H1 (cell line): ENCODE measurements around the gene C2CD4D. TPM values are rescaled to one million over a fixed set of nuclear protein-coding genes. Genes with fewer than 3 reads are reported as not detected.

Source experiments
- CTCF ChIA-PET: fragments of 300-600 bp; sonication (Branson Sonifier 250); formaldehyde crosslinking; loops from one replicate; lab custom pipeline; 2021; ENCODE audit not compliant: partially characterized antibody; lab: Charles Lee
- POLR2A ChIA-PET: fragments of 300-600 bp; sonication (Branson Sonifier 250); formaldehyde crosslinking; loops from one replicate; lab custom pipeline; 2021; ENCODE audit warnings: inconsistent platforms; ENCODE audit not compliant: partially characterized antibody; lab: Charles Lee
- DNase-seq, 2 experiments: peaks; one replicate each; pipeline versions ENCODE4 v3.0.0 to v3.0.0-alpha.2; 2010 to 2022; ENCODE audit warnings: low spot score in 2 of 2, low read depth in 1 of 2, mixed read lengths in 1 of 2
- FAIRE-seq: peaks from 2 replicates; lab custom pipeline; 2011; peaks lifted over from hg19 to GRCh38; lab: Jason Lieb, UNC
- H2AFZ ChIP-seq: 2 replicates; pipeline ENCODE4 v1.8.1; 2012; ENCODE audit warnings: low read length, inconsistent platforms
- H2AK5ac ChIP-seq: 2 replicates; pipeline ENCODE4 v1.6.1; 2013; ENCODE audit warnings: low read depth, low read length
- H2BK120ac ChIP-seq: replicated peaks from 2 replicates; pipeline ENCODE3; 2013; ENCODE audit warnings: low read depth, low read length, inconsistent platforms
- H2BK12ac ChIP-seq: 2 replicates; pipeline ENCODE4 v1.6.1; 2013; ENCODE audit warnings: low read depth, low read length
- H2BK15ac ChIP-seq: 2 replicates; pipeline ENCODE4 v1.6.1; 2013; ENCODE audit warnings: low read length
- H2BK20ac ChIP-seq: 2 replicates; pipeline ENCODE4 v1.6.1; 2013; ENCODE audit warnings: low read length
- H2BK5ac ChIP-seq: 2 replicates; pipeline ENCODE4 v1.6.1; 2013; ENCODE audit warnings: low read depth, low read length
- H3K14ac ChIP-seq: 2 replicates; pipeline ENCODE4 v1.6.1; 2013; ENCODE audit warnings: inconsistent platforms; ENCODE audit not compliant: insufficient read length
- H3K18ac ChIP-seq: 2 replicates; pipeline ENCODE4 v1.6.1; 2013; ENCODE audit warnings: low read length; ENCODE audit errors: extremely low read depth
- H3K23ac ChIP-seq: 2 replicates; pipeline ENCODE4 v1.6.1; 2013; ENCODE audit warnings: inconsistent platforms; ENCODE audit not compliant: insufficient read length
- H3K23me2 ChIP-seq: 2 replicates; pipeline ENCODE4 v1.6.1; 2013; ENCODE audit warnings: low read depth, low read length
- H3K27ac ChIP-seq: 2 replicates; pipeline ENCODE4 v1.6.1; 2011; ENCODE audit warnings: low read depth, low read length, inconsistent platforms
- H3K27me3 ChIP-seq, 4 experiments: replicated peaks in 1 of 4; 1 replicate in 1 of 4; 2 replicates in 3 of 4; pipeline versions ENCODE4 v1.6.1 to v1.8.1; 2011 to 2013; ENCODE audit warnings: low read length in 3 of 4, mild to moderate bottlenecking in 3 of 4, inconsistent platforms in 2 of 4, mixed read lengths in 2 of 4, moderate library complexity in 1 of 4; ENCODE audit not compliant: control insufficient read depth in 3 of 4, insufficient read depth in 3 of 4; ENCODE audit errors: extremely low read depth in 1 of 4
- H3K36me3 ChIP-seq, 4 experiments: 2 replicates each; pipeline versions ENCODE4 v1.6.1 to v1.8.1; 2011 to 2013; ENCODE audit warnings: mild to moderate bottlenecking in 4 of 4, low read length in 3 of 4, moderate library complexity in 2 of 4, control low read depth in 1 of 4, inconsistent platforms in 1 of 4; ENCODE audit not compliant: insufficient read depth in 4 of 4, control insufficient read depth in 2 of 4
- H3K4ac ChIP-seq: replicated peaks from 2 replicates; pipeline ENCODE3; 2013; ENCODE audit warnings: low read length, low read depth, mixed read lengths, inconsistent platforms; ENCODE audit not compliant: insufficient read length
- H3K4me1 ChIP-seq, 4 experiments: replicated peaks in 1 of 4; 1 replicate in 1 of 4; 2 replicates in 3 of 4; pipeline versions ENCODE4 v1.6.1 to v1.8.1; 2011 to 2013; ENCODE audit warnings: low read length in 3 of 4, inconsistent platforms in 2 of 4, mixed read lengths in 1 of 4; ENCODE audit not compliant: insufficient read depth in 4 of 4, control insufficient read depth in 3 of 4
- H3K4me2 ChIP-seq, 2 experiments: 2 replicates each; pipeline versions ENCODE4 v1.6.1 to v1.8.1; 2011 to 2013; ENCODE audit warnings: low read depth in 2 of 2, low read length in 2 of 2, control low read depth in 1 of 2, inconsistent platforms in 1 of 2, mild to moderate bottlenecking in 1 of 2; ENCODE audit not compliant: insufficient read depth in 1 of 2
- H3K4me3 ChIP-seq, 4 experiments: fragments of 200-600, 300-600 bp in 1 of 4; sonication (generic), shearing (Covaris generic), sonication (Bioruptor Twin) in 1 of 4; 2 replicates each; pipeline versions ENCODE4 v1.5.1 to v1.8.1; 2011 to 2016; ENCODE audit warnings: low read length in 4 of 4, low read depth in 3 of 4, control low read depth in 2 of 4, inconsistent platforms in 2 of 4, mild to moderate bottlenecking in 2 of 4, mixed read lengths in 1 of 4, moderate library complexity in 1 of 4; ENCODE audit not compliant: insufficient read depth in 2 of 4; ENCODE audit errors: extremely low read depth in 1 of 4
- H3K56ac ChIP-seq: replicated peaks from 2 replicates; pipeline ENCODE3; 2013; ENCODE audit warnings: low read depth, mild to moderate bottlenecking, mixed read lengths, low read length, inconsistent platforms; ENCODE audit not compliant: insufficient read length
- H3K79me1 ChIP-seq: 2 replicates; pipeline ENCODE4 v1.6.1; 2013; ENCODE audit warnings: low read depth, low read length, control low read depth
- H3K79me2 ChIP-seq, 2 experiments: 2 replicates each; pipeline versions ENCODE4 v1.6.1 to v1.8.1; 2012 to 2013; ENCODE audit warnings: low read length in 2 of 2, mild to moderate bottlenecking in 2 of 2, inconsistent platforms in 1 of 2; ENCODE audit not compliant: insufficient read depth in 2 of 2, control insufficient read depth in 1 of 2
- H3K9ac ChIP-seq, 4 experiments: replicated peaks in 1 of 4; 1 replicate in 1 of 4; 2 replicates in 3 of 4; pipeline versions ENCODE4 v1.6.1 to v1.8.1; 2011 to 2013; ENCODE audit warnings: low read depth in 3 of 4, low read length in 3 of 4, control low read depth in 2 of 4, mild to moderate bottlenecking in 2 of 4, moderate library complexity in 2 of 4, inconsistent platforms in 1 of 4; ENCODE audit errors: extremely low read depth in 1 of 4
- H3K9me3 ChIP-seq, 2 experiments: 2 replicates each; pipeline versions ENCODE4 v1.6.1 to v1.8.1; 2012 to 2013; ENCODE audit warnings: mild to moderate bottlenecking in 2 of 2, moderate library complexity in 2 of 2, control low read depth in 1 of 2, inconsistent platforms in 1 of 2, low read depth in 1 of 2, low read length in 1 of 2, mixed read lengths in 1 of 2; ENCODE audit not compliant: insufficient read depth in 2 of 2
- H4K20me1 ChIP-seq, 2 experiments: replicated peaks in 1 of 2; 2 replicates each; pipeline versions ENCODE3 to v1.8.1; 2011 to 2013; ENCODE audit warnings: inconsistent platforms in 2 of 2, low read length in 2 of 2, mild to moderate bottlenecking in 1 of 2; ENCODE audit not compliant: insufficient read depth in 2 of 2, control insufficient read depth in 1 of 2
- H4K5ac ChIP-seq: 2 replicates; pipeline ENCODE4 v1.6.1; 2013; ENCODE audit warnings: low read length, low read depth, mixed read lengths, inconsistent platforms; ENCODE audit not compliant: insufficient read length
- H4K8ac ChIP-seq: 2 replicates; pipeline ENCODE4 v1.8.0; 2013; ENCODE audit warnings: mild to moderate bottlenecking, moderate library complexity, low read length, inconsistent platforms; ENCODE audit not compliant: insufficient read depth; ENCODE audit errors: extremely low read depth
- H4K91ac ChIP-seq: replicated peaks from 2 replicates; pipeline ENCODE3; 2013; ENCODE audit warnings: low read length, mixed read lengths, inconsistent platforms; ENCODE audit not compliant: insufficient read length
- BACH1 ChIP-seq: IDR thresholded peaks from 2 replicates; pipeline ENCODE4 v1.6.1; 2012; ENCODE audit warnings: low read length, improper control_type of control experiment
- CHD1 ChIP-seq: IDR thresholded peaks from 2 replicates; pipeline ENCODE4 v1.6.1; 2012; ENCODE audit warnings: low read depth, low read length, improper control_type of control experiment
- EZH2 ChIP-seq: fragments of 200-600 bp; sonication (generic); IDR thresholded peaks from 2 replicates; pipeline ENCODE4 v1.7.1; 2012; ENCODE audit warnings: low read depth, mild to moderate bottlenecking, moderate library complexity, low read length, inconsistent platforms; ENCODE audit not compliant: severe bottlenecking
- GABPA ChIP-seq: IDR thresholded peaks from 2 replicates; pipeline ENCODE4 v1.6.1; 2011; ENCODE audit warnings: mild to moderate bottlenecking, low read length, moderate library complexity, borderline replicate concordance; ENCODE audit not compliant: insufficient read depth
- HDAC2 ChIP-seq, 2 experiments: fragments of 300-600 bp in 1 of 2; sonication (generic) in 1 of 2; IDR thresholded peaks; 2 replicates each; pipeline ENCODE4 v1.6.1; 2011 to 2012; ENCODE audit warnings: low read depth in 2 of 2, low read length in 2 of 2, mild to moderate bottlenecking in 2 of 2, moderate library complexity in 2 of 2, borderline replicate concordance in 1 of 2, inconsistent platforms in 1 of 2
- JUND ChIP-seq: IDR thresholded peaks from 2 replicates; pipeline ENCODE4 v1.6.1; 2011; ENCODE audit warnings: mild to moderate bottlenecking, improper control_type of control experiment, low read length
- KDM1A ChIP-seq: fragments of 200-600, 300-600 bp; sonication (generic); IDR thresholded peaks from 2 replicates; pipeline ENCODE4 v1.7.1; 2016; ENCODE audit warnings: mild to moderate bottlenecking, low read length, borderline replicate concordance
- NRF1 ChIP-seq: IDR thresholded peaks from 2 replicates; pipeline ENCODE4 v1.6.1; 2011; ENCODE audit warnings: mild to moderate bottlenecking, low read depth, low read length, improper control_type of control experiment
- SIRT6 ChIP-seq: IDR thresholded peaks from one replicate; pipeline ENCODE4 v1.7.1; 2012; ENCODE audit warnings: low read length, inconsistent platforms
- SP4 ChIP-seq: IDR thresholded peaks from 2 replicates; pipeline ENCODE4 v1.6.1; 2012; ENCODE audit warnings: low read length, inconsistent platforms
- YY1 ChIP-seq: IDR thresholded peaks from 2 replicates; pipeline ENCODE4 v1.6.1; 2011; ENCODE audit warnings: low read depth, mild to moderate bottlenecking, low read length
- ZNF274 ChIP-seq: IDR thresholded peaks from 2 replicates; pipeline ENCODE4 v1.7.0; 2012; ENCODE audit warnings: low read length, borderline replicate concordance; ENCODE audit errors: extremely low read depth
- WGBS, 2 experiments: shearing (Covaris generic) in 1 of 2; methylation state at CpG; one replicate each; pipeline versions ENCODE4 v1.1.6 to v1.1.7; 2013 to 2015; ENCODE audit warnings: low lambda C conversion rate in 2 of 2, mixed read lengths in 2 of 2, inconsistent platforms in 1 of 2, low coverage in 1 of 2, missing lambda C conversion rate in 1 of 2; ENCODE audit not compliant: insufficient replicate concordance in 2 of 2, insufficient coverage in 1 of 2, insufficient read length in 1 of 2; ENCODE audit errors: extremely low coverage in 1 of 2, missing lambda C conversion rate in 1 of 2; 5-methylcytosine and 5-hydroxymethylcytosine counted together
- polyA plus RNA-seq, 7 experiments: library from polyadenylated mRNA; depleted of rRNA in 3 of 7; stranded (reverse) in 5 of 7; unstranded in 2 of 7; fragments of >200 nt in 5 of 7; fragments of 200-250 nt in 2 of 7; gene quantifications; 1 replicate in 5 of 7; 2 replicates in 1 of 7; 4 replicates in 1 of 7; pipeline versions ENCODE4 v1.2.1 to v1.2.3, GENCODE V29; 2011 to 2013; ENCODE audit warnings: missing spikeins in 2 of 7, mixed read lengths in 2 of 7
- total RNA-seq: library from RNA; stranded (reverse); fragmentation: NEBNext Ultra II Directional; extraction: Animal tissue kit (Norgen Biotek cat#: 25700); gene quantifications from 2 replicates; pipeline ENCODE4 v1.2.1, GENCODE V29; 2021
- TF ChIP-seq, protein P1 (sequence below): IDR thresholded peaks from 2 replicates; pipeline ENCODE4 v1.6.1; 2012; ENCODE audit warnings: inconsistent platforms

Gene C2CD4D
- total and polyA plus RNA-seq, 2 of the 8 experiments (the other 6 are each of a cell fraction or from before 2014, with no cell fraction given) = 0.41 to 0.71 TPM

GRCh38 chr1:151875419-151876097, 35.9 kb upstream of the C2CD4D start:
- H3K27me3 ChIP-seq = no peaks in the 10 kb centered on the region
- ChIA-PET POLR2A (interaction anchor here (0.6 to 1.0 kb wide), 3 partner anchors 21 to 255 kb away, joined by 3 to 4 read pairs (median 4); no protein-coding TSS in a partner anchor), CTCF (interaction anchor here (0.6 to 2.5 kb wide), 8 partner anchors 14 to 1479 kb away, joined by 3 to 9 read pairs (median 4); partner anchors contain the start of gene C2CD4D)
- H2AFZ ChIP-seq = no peak overlapping the region
- H3K4ac ChIP-seq = no peak overlapping the region
- no peaks in the 10 kb centered on the region; a peak in 1 of 8 replicates for H3K36me3 ChIP-seq
- H3K79me2 ChIP-seq = no peaks in the 10 kb centered on the region
- no peak overlapping the region for H3K18ac ChIP-seq
- no peak overlapping the region for H2BK12ac ChIP-seq
- no peak overlapping the region for H2AK5ac ChIP-seq
- no peak overlapping the region for H2BK20ac ChIP-seq
- no peaks in the 10 kb centered on the region for H3K23me2 ChIP-seq
- no peak overlapping the region for H2BK120ac ChIP-seq
- no peaks in the 10 kb centered on the region for H3K79me1 ChIP-seq
- no peak overlapping the region for H3K14ac ChIP-seq
- no peak overlapping the region for H4K91ac ChIP-seq
- no peak overlapping the region for H2BK5ac ChIP-seq
- H3K4me2 ChIP-seq = no peak overlapping the region
- H4K5ac ChIP-seq = no peak overlapping the region
- H3K23ac ChIP-seq = no peak overlapping the region
- no peak overlapping the region for H3K4me3 ChIP-seq
- H4K8ac ChIP-seq = no peak overlapping the region
- no peak overlapping the region for H3K56ac ChIP-seq
- no peak overlapping the region for H2BK15ac ChIP-seq
- H3K4me1 ChIP-seq = peaks cover 0 to 8% (median 1%) of the 10 kb centered on the region in 4 experiments; a peak in 3 of 7 replicates
- H3K9me3 ChIP-seq = no peaks in the 10 kb centered on the region
- no peaks in the 10 kb centered on the region for H4K20me1 ChIP-seq
- no peak for DNase-seq
- no peak for FAIRE-seq
- 85% methylated on average over 1 of the region's 1 CpG; no CpG with 5 or more reads in 1 of the 2 experiments for WGBS, 2 experiments
- no peak overlapping the region for H3K9ac ChIP-seq
- H3K27ac ChIP-seq = no peak overlapping the region
- TF ChIP-seq JUND (no peak), EZH2 (no peak), ZNF274 (no peak), CHD1 (no peak), SP4 (no peak), NRF1 (no peak), HDAC2 (IDR thresholded peaks at IDR 0.05; ENCODE audit: borderline replicate concordance in 1 of 2, low read depth in 2 of 2, low read length in 2 of 2) (no peak), GABPA (no peak), BACH1 (no peak), YY1 (no peak), SIRT6 (no peak), KDM1A (no peak)
- TF ChIP-seq, protein P1, sequence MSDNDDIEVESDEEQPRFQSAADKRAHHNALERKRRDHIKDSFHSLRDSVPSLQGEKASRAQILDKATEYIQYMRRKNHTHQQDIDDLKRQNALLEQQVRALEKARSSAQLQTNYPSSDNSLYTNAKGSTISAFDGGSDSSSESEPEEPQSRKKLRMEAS = no peak
